COLO668 (cell line): ENCODE results near the gene MARCKS.
A peak's percentile ranks its signal among the peaks of the same experiment; 100 is the strongest.

Experiments used
- DNase-seq: peaks from one replicate; lab custom pipeline; 2025; ENCODE audit not compliant: unreplicated experiment; lab: John Stamatoyannopoulos, UW

MARCKS gene

GRCh38 chr6:113856625-113857555 is at the start of gene MARCKS:
TSS of gene MARCKS (plus strand) at chr6:113857345. CDS start at chr6:113857746, 401 bp downstream.
- peak; percentile 89 for DNase-seq

- no peak for DNase-seq
Measured at GRCh38 chr6:113809826-113810225, 47.3 kb upstream of the MARCKS start.

GRCh38 chr6:113813142-113813541 is 44.0 kb upstream of the MARCKS start:
- DNase-seq, result no peak

GRCh38 chr6:113818578-113818977 is 38.6 kb upstream of the MARCKS start:
- no peak for DNase-seq

GRCh38 chr6:113819169-113819830 is 37.8 kb upstream of the MARCKS start:
- peak; percentile 1 for DNase-seq

- no peak for DNase-seq
Measured at GRCh38 chr6:113820761-113821160, 36.4 kb upstream of the MARCKS start.

- no peak for DNase-seq
Measured at GRCh38 chr6:113821445-113821844, 35.7 kb upstream of the MARCKS start.

GRCh38 chr6:113823916-113824315 is 33.2 kb upstream of the MARCKS start:
- no peak for DNase-seq

GRCh38 chr6:113824411-113824810 is 32.7 kb upstream of the MARCKS start:
- no peak for DNase-seq

GRCh38 chr6:113824866-113825265 is 32.3 kb upstream of the MARCKS start:
- no peak for DNase-seq

- DNase-seq, result no peak
Measured at GRCh38 chr6:113825781-113826180, 31.4 kb upstream of the MARCKS start.

- no peak for DNase-seq
Measured at GRCh38 chr6:113828984-113829695, 28.0 kb upstream of the MARCKS start.

GRCh38 chr6:113829696-113830045 is 27.5 kb upstream of the MARCKS start:
- no peak for DNase-seq

- DNase-seq, result no peak
Measured at GRCh38 chr6:113830140-113830539, 27.0 kb upstream of the MARCKS start.

- DNase-seq, result no peak
Measured at GRCh38 chr6:113833537-113833936, 23.6 kb upstream of the MARCKS start.

GRCh38 chr6:113837170-113837569 is 20.0 kb upstream of the MARCKS start:
- DNase-seq, result no peak

- DNase-seq, result no peak
Measured at GRCh38 chr6:113842165-113842564, 15.0 kb upstream of the MARCKS start.

GRCh38 chr6:113843500-113844073 is 13.6 kb upstream of the MARCKS start:
- no peak for DNase-seq

- no peak for DNase-seq
Measured at GRCh38 chr6:113846577-113846976, 10.6 kb upstream of the MARCKS start.

- no peak for DNase-seq
Measured at GRCh38 chr6:113847447-113847846, 9.7 kb upstream of the MARCKS start.

GRCh38 chr6:113848280-113848679 is 8.9 kb upstream of the MARCKS start:
- DNase-seq, result no peak
